Adrenal gland (tissue), 5 donors: ENCODE data around the gene CORO2B.
"Not testable (repeated sequence)": the region's sequence is repeated elsewhere in the genome, so short reads cannot be mapped to it uniquely, and the experiment has no call there.

Experiments
- POLR2A ChIP-seq, 2 donors: fragments of 450-650 bp; IDR thresholded peaks; one replicate each; pipeline ENCODE4 v1.6.1; 2017; ENCODE audit warnings: antibody characterized with exemption in 2 of 2, mild to moderate bottlenecking in 2 of 2, moderate library complexity in 1 of 2
- TF ChIP-seq, protein P1 (sequence below), 6 experiments: fragments of 450-650 bp in 4 of 6; fragments of 200-600 bp in 2 of 6; sonication (generic) in 1 of 6; IDR thresholded peaks; 1 replicate in 5 of 6; 2 replicates in 1 of 6; pipeline versions ENCODE4 v1.5.1 to v1.8.0; 2016 to 2021; ENCODE audit warnings: antibody characterized with exemption in 6 of 6, mild to moderate bottlenecking in 2 of 6, moderate library complexity in 1 of 6
- donor health status: DM: no; HTN: no; CAD: no.

DNA sequence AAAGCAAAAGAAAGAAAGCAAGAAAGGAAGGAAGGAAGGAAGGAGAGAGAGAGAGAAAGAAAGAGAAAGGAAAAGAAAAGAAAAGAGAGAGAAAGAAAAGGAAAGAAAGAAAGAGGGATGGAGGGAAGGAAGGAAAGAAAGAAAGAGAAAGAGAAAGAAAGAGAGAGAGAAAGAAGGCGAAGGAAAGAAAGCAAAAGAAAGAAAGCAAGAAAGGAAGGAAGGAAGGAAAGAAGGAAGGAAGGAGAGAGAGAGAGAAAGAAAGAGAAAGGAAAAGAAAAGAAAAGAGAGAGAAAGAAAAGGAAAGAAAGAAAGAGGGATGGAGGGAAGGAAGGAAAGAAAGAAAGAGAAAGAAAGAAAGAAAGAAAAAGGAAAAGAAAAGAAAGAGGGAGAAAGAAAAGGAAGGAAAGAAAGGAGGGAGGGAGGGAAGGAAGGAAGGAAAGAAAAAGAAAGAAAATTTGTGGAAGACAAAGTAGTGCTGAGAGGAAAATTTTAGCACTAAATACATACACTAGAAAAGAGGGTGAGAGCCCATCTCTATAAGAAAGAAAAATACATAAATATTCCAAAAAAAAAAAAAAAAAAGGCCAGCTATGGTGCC, 181.3 kb downstream of the CORO2B start:
- not testable (repeated sequence) for TF ChIP-seq POLR2A (IDR thresholded peaks at IDR 0.05)
- TF ChIP-seq, protein P1, sequence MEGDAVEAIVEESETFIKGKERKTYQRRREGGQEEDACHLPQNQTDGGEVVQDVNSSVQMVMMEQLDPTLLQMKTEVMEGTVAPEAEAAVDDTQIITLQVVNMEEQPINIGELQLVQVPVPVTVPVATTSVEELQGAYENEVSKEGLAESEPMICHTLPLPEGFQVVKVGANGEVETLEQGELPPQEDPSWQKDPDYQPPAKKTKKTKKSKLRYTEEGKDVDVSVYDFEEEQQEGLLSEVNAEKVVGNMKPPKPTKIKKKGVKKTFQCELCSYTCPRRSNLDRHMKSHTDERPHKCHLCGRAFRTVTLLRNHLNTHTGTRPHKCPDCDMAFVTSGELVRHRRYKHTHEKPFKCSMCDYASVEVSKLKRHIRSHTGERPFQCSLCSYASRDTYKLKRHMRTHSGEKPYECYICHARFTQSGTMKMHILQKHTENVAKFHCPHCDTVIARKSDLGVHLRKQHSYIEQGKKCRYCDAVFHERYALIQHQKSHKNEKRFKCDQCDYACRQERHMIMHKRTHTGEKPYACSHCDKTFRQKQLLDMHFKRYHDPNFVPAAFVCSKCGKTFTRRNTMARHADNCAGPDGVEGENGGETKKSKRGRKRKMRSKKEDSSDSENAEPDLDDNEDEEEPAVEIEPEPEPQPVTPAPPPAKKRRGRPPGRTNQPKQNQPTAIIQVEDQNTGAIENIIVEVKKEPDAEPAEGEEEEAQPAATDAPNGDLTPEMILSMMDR (IDR thresholded peaks at IDR 0.05), result not testable (repeated sequence)
